Transverse colon (tissue), 3 donors: ENCODE data around the gene OSBPL7.

Experiments
- POLR2A ChIP-seq: fragments of 450-650 bp; IDR thresholded peaks from one replicate; pipeline ENCODE4 v1.6.1; 2016; ENCODE audit warnings: antibody characterized with exemption, mild to moderate bottlenecking, moderate library complexity
- POLR2AphosphoS5 ChIP-seq, 3 donors: sonication (generic); formaldehyde crosslinking; IDR thresholded peaks; one replicate each; pipeline ENCODE4 v1.6.1; 2016; ENCODE audit warnings: antibody characterized with exemption in 3 of 3

- TF ChIP-seq POLR2A (no peak), POLR2AphosphoS5 (IDR thresholded peaks at IDR 0.05) (no peak)
Observed at GRCh38 chr17:47801906-47802305, 19.7 kb downstream of the OSBPL7 start.
